HG03457 (cell line): ENCODE measurements around the gene SERPINB10.

Experiments
- ATAC-seq: cut with Tn5 transposase; IDR thresholded peaks from one replicate; pipeline ENCODE4 v1.9.1; 2021; ENCODE audit warnings: moderate number of reproducible peaks; ENCODE audit not compliant: unreplicated experiment

The SERPINB10 gene, protein sequence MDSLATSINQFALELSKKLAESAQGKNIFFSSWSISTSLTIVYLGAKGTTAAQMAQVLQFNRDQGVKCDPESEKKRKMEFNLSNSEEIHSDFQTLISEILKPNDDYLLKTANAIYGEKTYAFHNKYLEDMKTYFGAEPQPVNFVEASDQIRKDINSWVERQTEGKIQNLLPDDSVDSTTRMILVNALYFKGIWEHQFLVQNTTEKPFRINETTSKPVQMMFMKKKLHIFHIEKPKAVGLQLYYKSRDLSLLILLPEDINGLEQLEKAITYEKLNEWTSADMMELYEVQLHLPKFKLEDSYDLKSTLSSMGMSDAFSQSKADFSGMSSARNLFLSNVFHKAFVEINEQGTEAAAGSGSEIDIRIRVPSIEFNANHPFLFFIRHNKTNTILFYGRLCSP

DNA sequence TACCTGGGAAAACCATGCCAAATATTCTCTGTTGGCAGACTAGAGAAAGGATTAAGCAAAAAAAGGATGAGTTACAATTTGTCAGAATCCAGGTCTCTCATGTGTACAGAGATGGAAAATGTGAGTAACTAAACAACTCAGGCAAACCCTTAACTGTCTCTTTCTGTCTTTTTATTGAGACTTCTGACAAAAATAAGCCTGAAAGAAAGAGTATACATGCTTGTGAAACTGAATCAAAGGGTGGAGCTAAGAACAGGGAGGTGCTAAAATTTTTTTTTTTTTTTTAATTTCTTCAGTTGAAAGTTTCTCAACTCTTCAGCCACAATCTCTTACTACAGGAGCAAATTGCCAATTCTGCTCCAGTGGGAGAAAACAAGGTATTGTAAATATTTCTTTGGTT lies at the start of gene SERPINB10:
TSS of gene SERPINB10 (plus strand) at position 295 of the 400 bp plus-strand sequence. CDS start 7,553 bp downstream, outside the sequence.
- ATAC-seq = peak; percentile 45

GRCh38 chr18:63858456-63858855 lies 49.3 kb upstream of the SERPINB10 start:
- ATAC-seq = no peak

DNA sequence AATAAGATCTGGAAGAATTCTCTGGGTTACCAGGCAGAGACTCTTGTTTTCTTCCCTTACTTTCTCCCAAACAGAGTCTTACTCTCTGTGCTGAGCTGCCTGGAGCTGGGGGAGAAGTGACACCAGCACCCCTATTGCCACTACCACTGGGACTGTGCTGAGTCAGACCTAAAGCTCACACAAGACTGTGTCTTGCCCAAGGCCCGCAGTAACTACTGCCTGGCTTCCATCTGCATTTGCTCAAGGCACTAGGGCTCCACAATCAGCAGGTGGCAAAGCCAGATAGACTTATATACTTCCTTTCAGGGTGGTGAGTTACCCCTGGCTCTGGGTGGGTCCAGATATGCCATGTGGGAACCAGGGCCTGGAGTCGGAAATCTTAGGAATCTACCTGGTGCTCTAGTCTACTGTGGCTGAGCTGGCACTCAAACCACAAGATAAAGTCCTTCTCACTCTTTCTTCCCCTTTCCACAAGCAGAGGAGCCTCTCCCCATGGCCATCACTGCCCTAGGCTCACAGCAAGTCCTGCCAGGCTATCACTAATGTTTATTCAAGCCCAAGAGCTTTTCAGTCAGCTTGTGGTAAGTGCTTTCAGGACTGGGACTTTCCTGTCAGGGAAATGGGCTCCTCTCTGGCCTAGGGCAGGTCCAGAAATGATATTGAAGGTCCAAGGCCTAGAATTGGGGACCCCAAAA lies 47.8 kb upstream of the SERPINB10 start:
- ATAC-seq = no peak

- no peak for ATAC-seq
Measured at GRCh38 chr18:63860531-63860930, 47.2 kb upstream of the SERPINB10 start.

- no peak for ATAC-seq
Measured at GRCh38 chr18:63867368-63868125, 40.2 kb upstream of the SERPINB10 start.

DNA sequence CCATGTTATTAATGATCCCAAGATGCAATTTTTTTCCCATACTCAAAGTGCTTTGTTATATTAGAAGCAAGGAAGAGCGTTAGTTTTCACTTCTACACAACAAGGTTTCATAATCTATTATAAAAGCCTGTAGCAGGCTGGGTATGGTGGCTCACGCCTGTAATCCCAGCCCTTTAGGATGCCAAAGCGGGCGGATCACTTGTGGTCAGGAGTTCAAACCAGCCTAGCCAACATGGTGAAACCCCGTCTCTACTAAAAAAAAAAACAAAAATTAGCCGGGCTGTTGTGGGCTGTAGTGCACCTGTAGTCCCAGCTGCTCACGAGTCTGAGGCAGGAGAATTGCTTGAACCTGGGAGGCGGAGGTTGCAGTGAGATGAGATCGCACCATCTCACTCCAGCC lies 39.2 kb upstream of the SERPINB10 start:
- no peak for ATAC-seq

- ATAC-seq = no peak
Measured at GRCh38 chr18:63869374-63869773, 38.4 kb upstream of the SERPINB10 start.

- no peak for ATAC-seq
Measured at GRCh38 chr18:63869851-63870250, 37.9 kb upstream of the SERPINB10 start.

DNA sequence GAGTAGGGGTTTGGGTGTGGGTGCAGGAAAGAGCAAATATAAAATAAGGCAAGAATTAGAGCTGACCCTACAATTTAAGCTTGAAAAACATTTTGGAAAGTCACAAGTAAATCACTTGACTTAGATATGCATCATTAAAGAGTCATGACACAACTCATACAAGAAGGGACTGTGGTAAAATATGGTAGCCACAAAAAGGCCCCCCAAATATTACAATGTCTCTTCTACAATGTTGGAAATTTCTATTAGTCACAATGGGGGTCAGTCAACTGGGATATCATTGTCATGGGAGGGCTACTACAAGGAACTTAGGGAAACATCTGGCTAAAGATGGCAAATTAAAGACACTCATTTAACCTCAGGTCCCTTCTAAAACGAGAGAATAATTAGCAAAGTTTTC lies 35.9 kb upstream of the SERPINB10 start:
- ATAC-seq = no peak

DNA sequence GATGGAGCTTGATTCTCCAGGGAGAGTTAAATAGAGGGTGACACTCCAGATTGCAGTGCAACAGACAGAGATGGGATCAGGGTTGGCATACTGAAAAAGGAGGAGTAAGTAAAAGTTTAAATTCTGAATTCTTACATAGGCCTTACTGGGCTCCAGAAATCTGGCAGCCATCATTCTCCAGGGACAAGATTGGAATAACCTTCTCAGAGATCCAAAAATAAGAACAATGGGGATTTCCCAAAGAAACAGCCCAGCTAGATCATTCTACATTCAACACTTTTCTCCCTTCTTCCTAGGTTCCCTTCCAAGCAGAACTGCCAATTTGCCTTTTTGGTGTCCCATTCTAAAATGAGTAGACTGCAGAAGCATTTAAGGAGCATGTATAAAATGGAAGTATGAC lies 35.2 kb upstream of the SERPINB10 start:
- no peak for ATAC-seq

DNA sequence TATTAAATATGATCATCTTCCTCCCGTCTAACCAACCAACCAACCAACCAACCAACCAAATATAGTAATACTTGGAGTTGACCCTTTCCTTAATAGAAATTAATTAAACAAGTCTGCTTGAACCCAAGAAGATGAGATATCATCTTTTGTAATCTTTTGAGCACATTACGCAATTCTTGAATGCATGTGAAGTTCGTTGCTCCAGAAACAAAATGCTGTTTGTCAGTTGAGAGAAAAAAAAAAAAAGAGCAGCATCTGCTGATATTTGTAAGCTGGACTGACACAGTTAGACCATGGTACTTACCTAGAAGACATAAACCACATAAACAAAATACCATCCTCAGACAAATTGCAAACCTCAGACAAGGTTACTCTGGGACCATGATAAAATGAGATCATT lies 29.4 kb upstream of the SERPINB10 start:
- ATAC-seq = no peak

DNA sequence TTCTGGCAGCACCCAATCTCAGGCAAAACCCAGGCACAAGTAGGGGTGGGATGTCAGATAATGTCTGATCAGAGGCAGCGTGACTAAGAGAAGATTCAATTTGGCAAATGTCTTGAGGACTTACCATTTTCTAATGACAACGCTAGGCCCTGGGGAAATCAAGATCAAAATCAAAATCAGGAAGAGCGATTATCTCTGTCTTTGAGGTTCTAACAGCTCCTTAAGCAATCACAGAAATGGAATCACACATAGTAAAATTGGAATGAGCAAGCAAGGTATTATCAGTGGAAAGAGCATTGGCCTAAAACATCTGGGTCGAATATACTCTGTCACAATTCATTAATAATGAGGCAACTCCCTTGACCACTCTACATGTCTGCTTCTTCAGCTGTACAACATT lies 28.8 kb upstream of the SERPINB10 start:
- ATAC-seq = no peak

DNA sequence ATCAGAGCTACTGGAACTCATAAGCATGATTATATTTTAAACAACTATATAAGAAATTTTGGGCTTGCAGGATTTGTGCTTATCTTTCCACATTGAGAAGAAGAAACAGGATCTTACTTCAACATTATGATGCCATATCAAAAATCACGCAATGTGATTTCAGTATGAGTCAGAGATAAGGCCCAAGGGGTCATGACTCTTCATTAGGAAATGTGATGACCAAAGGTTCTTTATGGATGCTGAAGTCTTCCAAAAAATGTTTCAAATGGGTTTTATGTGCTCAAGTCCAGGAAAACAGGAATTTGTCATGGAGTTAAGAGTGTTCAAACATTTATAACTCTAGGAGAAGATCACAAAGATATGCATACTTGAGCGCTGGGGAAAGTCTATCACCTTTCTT lies 28.0 kb upstream of the SERPINB10 start:
- no peak for ATAC-seq

- no peak for ATAC-seq
Measured at GRCh38 chr18:63881851-63882250, 25.9 kb upstream of the SERPINB10 start.

- ATAC-seq = no peak
Measured at GRCh38 chr18:63882333-63883141, 25.2 kb upstream of the SERPINB10 start.

GRCh38 chr18:63883617-63884016 lies 24.1 kb upstream of the SERPINB10 start:
- ATAC-seq = no peak

DNA sequence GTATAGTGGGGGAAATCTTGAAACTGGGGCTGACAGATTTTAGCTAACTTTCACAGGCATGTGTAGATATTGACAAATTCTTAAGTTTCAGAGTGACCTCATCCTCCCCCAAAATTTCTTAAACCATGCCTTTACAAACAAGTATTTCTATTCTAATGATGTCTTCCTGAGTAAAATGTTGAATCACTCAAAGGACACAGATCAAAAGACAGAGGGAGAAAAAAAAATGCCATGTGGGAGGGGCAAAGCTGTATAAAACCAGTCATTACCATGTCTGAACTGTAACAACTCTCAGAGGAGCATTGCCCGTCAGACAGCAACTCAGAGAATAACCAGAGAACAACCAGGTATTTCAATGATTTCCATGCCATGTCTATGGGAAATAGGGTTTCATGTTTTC lies 20.3 kb upstream of the SERPINB10 start, which contains the start of gene SERPINB2:
TSS of gene SERPINB2 (plus strand) at position 282 of the 400 bp plus-strand sequence. CDS start 3,740 bp downstream, outside the sequence.
- no peak for ATAC-seq

- ATAC-seq = no peak
Measured at GRCh38 chr18:63888470-63889190, 19.1 kb upstream of the SERPINB10 start.

DNA sequence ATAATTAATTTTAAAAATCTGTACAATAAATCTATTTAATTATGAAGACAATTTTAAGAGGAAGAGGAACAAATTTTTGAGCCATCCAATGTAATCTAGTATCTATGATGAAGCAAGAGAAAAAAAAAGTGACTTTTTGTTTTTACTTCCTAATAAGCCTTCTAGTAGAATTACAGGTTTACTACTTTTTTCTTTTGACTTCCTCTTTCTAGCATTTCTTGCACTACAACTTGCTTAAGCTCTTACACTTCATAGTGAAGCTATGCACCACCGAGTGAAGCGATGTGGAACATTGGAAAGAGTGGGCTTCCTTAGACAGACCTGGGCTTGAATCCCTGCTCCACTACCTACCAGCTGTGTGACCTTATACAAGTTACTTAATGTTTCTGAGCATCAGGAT lies 18.1 kb upstream of the SERPINB10 start:
- no peak for ATAC-seq
